HepG2 (cell line): ENCODE measurements around the gene LSMEM2. TPM values are rescaled to one million over a fixed set of nuclear protein-coding genes. Genes with fewer than 3 reads are reported as not detected.

ENCODE experiments used
- ATAC-seq: fragments of 200-7000 bp; cut with Tn5 transposase; 3 replicates; pipeline ENCODE4 v1.9.1; 2020; ENCODE audit warnings: mild to moderate bottlenecking, moderate library complexity
- BruUV-seq: library from RNA; stranded (reverse); fragments of 400-500 nt; replicated peaks from 2 replicates; lab custom pipeline; 2021; lab: Mats Ljungman, UMichigan
- CTCF ChIA-PET: fragments of 300-600 bp; formaldehyde crosslinking; extraction: SDS; loops from one replicate; lab custom pipeline; 2021; ENCODE audit warnings: low total read pairs, inconsistent platforms, low intra/inter-chr PET ratio; lab: Yijun Ruan, JAX
- POLR2A ChIA-PET: fragments of 350-600 bp; sonication (Branson Sonifier 250); formaldehyde crosslinking; loops from one replicate; lab custom pipeline; 2020; ENCODE audit warnings: antibody characterized with exemption, inconsistent platforms; lab: Yijun Ruan, JAX
- DNase-seq: peaks from one replicate; pipeline ENCODE4 v3.0.0-alpha.2; 2015; ENCODE audit warnings: low spot score
- FAIRE-seq: peaks from 3 replicates; lab custom pipeline; 2011; peaks lifted over from hg19 to GRCh38; lab: Jason Lieb, UNC
- H2AFZ ChIP-seq: one replicate; pipeline ENCODE4 v1.6.1; 2011; ENCODE audit warnings: low read length, inconsistent platforms
- H3K27ac ChIP-seq: fragments of 300-600 bp; 3 replicates; pipeline ENCODE4 v1.8.0; 2011; ENCODE audit warnings: mixed run types, mild to moderate bottlenecking, mixed read lengths, low read length, inconsistent platforms; ENCODE audit not compliant: insufficient read depth; ENCODE audit errors: extremely low read length
- H3K27me3 ChIP-seq, 2 experiments: fragments of 200-600 bp in 1 of 2; 2 replicates in 1 of 2; 3 replicates in 1 of 2; pipeline versions ENCODE4 v1.6.0 to v1.8.0; 2011; ENCODE audit warnings: low read length in 2 of 2, mild to moderate bottlenecking in 2 of 2, moderate library complexity in 2 of 2, inconsistent platforms in 1 of 2; ENCODE audit not compliant: insufficient read depth in 2 of 2, control insufficient read depth in 1 of 2
- H3K36me3 ChIP-seq, 2 experiments: fragments of 200-600 bp in 1 of 2; replicated peaks in 1 of 2; 2 replicates in 1 of 2; 3 replicates in 1 of 2; pipeline versions ENCODE4 v1.5.1 to v1.8.0; 2011; ENCODE audit warnings: low read length in 2 of 2, inconsistent platforms in 1 of 2; ENCODE audit not compliant: insufficient read depth in 2 of 2, control insufficient read depth in 1 of 2
- H3K4me1 ChIP-seq: 2 replicates; pipeline ENCODE4 v1.5.1; 2012; ENCODE audit warnings: low read length, inconsistent platforms; ENCODE audit not compliant: insufficient read depth
- H3K4me2 ChIP-seq: 2 replicates; pipeline ENCODE4 v1.6.0; 2011; ENCODE audit warnings: low read depth, low read length, inconsistent platforms
- H3K4me3 ChIP-seq, 3 experiments: fragments of 200-600 bp in 1 of 3; sonication (generic), shearing (Covaris generic) in 1 of 3; replicated peaks in 1 of 3; 2 replicates each; pipeline ENCODE4 v1.5.1; 2011 to 2016; ENCODE audit warnings: low read length in 3 of 3, inconsistent platforms in 2 of 3, low read depth in 2 of 3, mild to moderate bottlenecking in 2 of 3, control low read depth in 1 of 3, mixed read lengths in 1 of 3; ENCODE audit not compliant: insufficient read depth in 1 of 3
- H3K79me2 ChIP-seq: one replicate; pipeline ENCODE4 v1.6.1; 2011; ENCODE audit warnings: low read length, inconsistent platforms; ENCODE audit not compliant: insufficient read depth
- H3K9ac ChIP-seq: 2 replicates; pipeline ENCODE4 v1.6.0; 2011; ENCODE audit warnings: mild to moderate bottlenecking, low read depth, low read length, inconsistent platforms; ENCODE audit not compliant: insufficient read depth
- H3K9me3 ChIP-seq: 2 replicates; pipeline ENCODE4 v1.5.1; 2012; ENCODE audit warnings: mild to moderate bottlenecking, low read length
- H4K20me1 ChIP-seq: 2 replicates; pipeline ENCODE4 v1.6.0; 2011; ENCODE audit warnings: inconsistent platforms, mild to moderate bottlenecking, low read length, moderate library complexity; ENCODE audit not compliant: insufficient read depth
- CHD4 ChIP-seq: fragments of 200-600 bp; sonication (generic); IDR thresholded peaks from 2 replicates; pipeline ENCODE4 v1.7.0; 2017; ENCODE audit warnings: mild to moderate bottlenecking, low read length, borderline replicate concordance
- YEATS4 ChIP-seq: sonication (generic); formaldehyde crosslinking; IDR thresholded peaks from 2 replicates; pipeline ENCODE4 v1.4.0; 2020; ENCODE audit warnings: missing genetic modification reagents, borderline replicate concordance
- ZBTB33 ChIP-seq: sonication (generic); formaldehyde crosslinking; IDR thresholded peaks from 2 replicates; pipeline ENCODE4 v1.4.0; 2020; ENCODE audit warnings: missing genetic modification reagents
- ZC3H13 ChIP-seq: sonication (generic); formaldehyde crosslinking; IDR thresholded peaks from 2 replicates; pipeline ENCODE4 v1.8.1; 2023; ENCODE audit warnings: mild to moderate bottlenecking, missing genetic modification reagents, moderate library complexity
- ZKSCAN1 ChIP-seq: fragments of 150-350 bp; IDR thresholded peaks from 2 replicates; pipeline ENCODE4 v1.6.1; 2014; ENCODE audit warnings: low read length
- ZNF121 ChIP-seq: sonication (generic); formaldehyde crosslinking; IDR thresholded peaks from 2 replicates; pipeline ENCODE4 v1.5.0; 2020; ENCODE audit warnings: mild to moderate bottlenecking, missing genetic modification reagents
- ZNF484 ChIP-seq: sonication (generic); formaldehyde crosslinking; IDR thresholded peaks from 2 replicates; pipeline ENCODE4 v1.5.1; 2020; ENCODE audit warnings: mild to moderate bottlenecking, low read depth, missing genetic modification reagents, borderline replicate concordance
- WGBS: methylation state at CpG from one replicate; pipeline ENCODE4 v1.1.6; 2017; ENCODE audit warnings: low lambda C conversion rate; 5-methylcytosine and 5-hydroxymethylcytosine counted together
- in situ Hi-C: cut with HindIII; loops from 2 replicates; pipeline ENCODE4 v1.10.0; 2017; ENCODE audit warnings: low pct_unique_long_range_greater_than_20kb; ENCODE audit not compliant: extremely low pct_ligation_motif_present
- intact Hi-C: fragments of 100-400 bp; cut with micrococcal nuclease; formaldehyde crosslinking; loops from one replicate; pipeline ENCODE4 v1.10.0; 2022; ENCODE audit not compliant: unreplicated experiment
- polyA plus RNA-seq, 8 experiments: library from polyadenylated mRNA; depleted of rRNA in 3 of 8; stranded (reverse) in 7 of 8; unstranded in 1 of 8; fragments of >200 nt; fragmentation: Illumina TruSeq in 4 of 8; extraction: Trizol in 4 of 8; gene quantifications; 2 replicates each; pipeline versions ENCODE4 v1.2.1 to v1.2.3, GENCODE V29; 2011 to 2016; ENCODE audit warnings: low read depth in 4 of 8, missing spikeins in 1 of 8, mixed read lengths in 1 of 8; ENCODE audit not compliant: insufficient read depth in 1 of 8
- total RNA-seq, 5 experiments: library from RNA; depleted of rRNA; stranded (reverse); fragments of >200 nt; fragmentation: Illumina TruSeq; extraction: Trizol; gene quantifications; 2 replicates each; pipeline ENCODE4 v1.2.3, GENCODE V29; 2016; ENCODE audit warnings: low read depth in 1 of 5

Gene LSMEM2
- total and polyA plus RNA-seq, 2 of the 13 experiments (the other 11 are each of a cell fraction or from before 2014, with no cell fraction given), result 0.07 to 0.41 TPM

GRCh38 chr3:50294089-50294488 lies 15.2 kb downstream of the LSMEM2 start:
- no peak overlapping the region for H3K9ac ChIP-seq
- in situ Hi-C loops, result no loop called here
- no peaks in the 10 kb centered on the region; a peak in 1 of 5 replicates for H3K27me3 ChIP-seq
- peak overlapping the region; percentile 72 for H3K27ac ChIP-seq
- no TSS peak for BruUV-seq
- CTCF ChIA-PET, result no interaction called here
- POLR2A ChIA-PET, result interaction anchor here (1.2 to 3.4 kb wide), 3 partner anchors 8 to 34 kb away, joined by 4 to 36 read pairs (median 25); partner anchors contain the start of gene HYAL1
- DNase-seq (no peak), FAIRE-seq (no peak), ATAC-seq (no peak)
- H3K4me2 ChIP-seq, result no peak overlapping the region
- TF ChIP-seq ZNF121 (peak; percentile 61; the same call in 1 of the 2 replicates), CHD4 (no peak)
- H3K9me3 ChIP-seq, result no peaks in the 10 kb centered on the region
- peaks cover 20% of the 10 kb centered on the region for H3K79me2 ChIP-seq
- 95% methylated on average over 3 of the region's 4 CpGs for WGBS
- no peak overlapping the region for H3K4me3 ChIP-seq
- peaks cover 12 to 17% of the 10 kb centered on the region in 2 experiments for H3K36me3 ChIP-seq
- H3K4me1 ChIP-seq, result peaks cover 44% of the 10 kb centered on the region
- intact Hi-C loops, result no loop called here
- no peak overlapping the region for H2AFZ ChIP-seq
- H4K20me1 ChIP-seq, result no peaks in the 10 kb centered on the region

DNA sequence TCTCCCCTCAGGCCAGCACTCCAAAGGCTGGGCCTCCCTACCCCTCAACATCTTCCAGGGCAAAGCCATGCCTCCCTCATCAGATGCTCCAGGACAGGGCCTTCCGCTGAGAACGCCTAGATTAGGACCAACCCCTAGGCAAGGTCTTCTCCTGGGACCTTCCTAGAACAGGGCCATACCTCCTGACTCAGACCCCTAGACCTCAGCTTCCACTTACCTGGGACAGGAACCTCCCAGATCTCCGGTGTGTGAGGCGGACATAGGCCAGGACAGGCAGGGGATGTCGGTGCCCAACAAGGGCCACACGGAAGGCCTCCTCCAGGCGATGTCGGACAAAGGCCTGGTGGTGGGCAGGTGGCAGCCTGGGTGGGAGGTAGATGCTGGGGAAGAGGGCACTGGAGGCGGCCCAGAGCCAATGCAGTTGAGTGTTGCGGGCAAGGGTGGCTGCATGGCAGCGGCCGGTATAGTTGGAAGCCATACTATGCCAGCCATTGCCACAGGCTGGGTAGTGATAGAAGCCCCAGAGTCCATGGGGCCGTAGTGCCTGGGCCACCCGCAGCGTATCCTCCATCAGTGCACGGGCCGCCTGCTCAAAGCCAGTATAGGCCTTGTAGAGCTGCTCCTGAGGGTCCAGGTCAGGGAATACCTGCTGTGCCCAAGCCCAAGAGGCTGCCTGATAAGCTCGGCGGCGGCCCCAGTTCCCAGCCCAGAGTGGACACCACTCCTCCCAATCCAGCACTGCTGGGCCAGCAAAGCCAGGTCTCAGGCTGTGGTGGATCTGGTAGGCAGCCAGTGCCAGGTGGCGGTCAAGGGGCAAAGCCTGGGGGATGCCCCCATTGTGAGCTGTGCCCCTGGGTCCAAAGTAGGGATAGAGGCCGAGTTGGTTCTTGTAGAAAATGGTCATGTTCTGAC lies 15.9 kb downstream of the LSMEM2 start:
- CTCF ChIA-PET, result no interaction called here
- Histone ChIP-seq H3K9ac (no peak overlapping the region), H3K9me3 (no peaks in the 10 kb centered on the region), H3K36me3 (peaks cover 7 to 10% of the 10 kb centered on the region in 2 experiments; a peak in 3 of 5 replicates), H3K4me3 (no peak overlapping the region), H4K20me1 (no peaks in the 10 kb centered on the region), H3K4me1 (peaks cover 46% of the 10 kb centered on the region), H3K4me2 (no peak overlapping the region), H3K27me3 (no peaks in the 10 kb centered on the region; a peak in 1 of 5 replicates), H2AFZ (no peak overlapping the region), H3K27ac (no peak overlapping the region), H3K79me2 (peaks cover 20% of the 10 kb centered on the region)
- no TSS peak for BruUV-seq
- ATAC-seq (no peak), DNase-seq (no peak), FAIRE-seq (no peak)
- POLR2A ChIA-PET, result interaction anchor here (1.2 to 3.4 kb wide), 2 partner anchors 31 to 34 kb away, joined by 4 to 25 read pairs; no protein-coding TSS in a partner anchor
- in situ Hi-C loops, result no loop called here
- 92% methylated on average over 8 of the region's 22 CpGs for WGBS
- peak; percentile 62; the same call in 1 of the 2 replicates for TF ChIP-seq ZC3H13
- TF ChIP-seq ZNF484, result no peak
- no peak for TF ChIP-seq ZBTB33 (CRISPR knock-in tag)
- TF ChIP-seq ZKSCAN1, result no peak
- TF ChIP-seq YEATS4 (CRISPR knock-in tag), result no peak
- intact Hi-C loops, result no loop called here
